Activated T-cell treated with anti-CD3 and anti-CD28 coated beads for 1 hour (primary cell): ENCODE data around the gene RAB39A.

Source experiments
- DNase-seq: peaks from one replicate; pipeline ENCODE4 v3.0.0-alpha.2; 2020; ENCODE audit warnings: low read depth

Gene RAB39A

GRCh38 chr11:107962181-107962580 lies 33.9 kb downstream of the RAB39A start:
- DNase-seq = no peak

DNA sequence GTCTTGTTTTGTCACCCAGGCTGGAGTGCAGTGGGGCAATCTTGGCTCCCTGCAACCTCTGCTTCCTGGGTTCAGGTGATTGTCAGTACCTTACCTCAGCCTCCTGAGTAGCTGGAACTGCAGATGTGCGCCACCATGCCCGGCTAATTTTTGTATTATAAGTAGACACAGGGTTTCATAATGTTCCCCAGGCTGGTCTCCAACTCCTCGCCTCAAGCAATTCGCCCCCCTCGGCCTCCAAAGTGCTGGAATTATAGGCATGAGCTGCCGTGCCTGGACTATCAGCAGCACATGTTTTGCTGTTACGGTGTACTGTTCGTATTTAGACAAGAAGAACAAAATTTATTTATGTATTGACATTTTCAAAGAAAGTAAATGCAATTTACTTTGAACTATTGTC lies 34.8 kb downstream of the RAB39A start:
- DNase-seq = no peak

GRCh38 chr11:107969219-107969618 lies 41.0 kb downstream of the RAB39A start:
- no peak for DNase-seq

- DNase-seq = no peak
Observed at GRCh38 chr11:107970049-107970448, 41.8 kb downstream of the RAB39A start.

GRCh38 chr11:107973641-107974040 lies 45.4 kb downstream of the RAB39A start:
- DNase-seq = no peak

GRCh38 chr11:107988397-107989158 lies 60.3 kb downstream of the RAB39A start:
- no peak for DNase-seq

- no peak for DNase-seq
Observed at GRCh38 chr11:107991868-107992414, 63.7 kb downstream of the RAB39A start.

DNA sequence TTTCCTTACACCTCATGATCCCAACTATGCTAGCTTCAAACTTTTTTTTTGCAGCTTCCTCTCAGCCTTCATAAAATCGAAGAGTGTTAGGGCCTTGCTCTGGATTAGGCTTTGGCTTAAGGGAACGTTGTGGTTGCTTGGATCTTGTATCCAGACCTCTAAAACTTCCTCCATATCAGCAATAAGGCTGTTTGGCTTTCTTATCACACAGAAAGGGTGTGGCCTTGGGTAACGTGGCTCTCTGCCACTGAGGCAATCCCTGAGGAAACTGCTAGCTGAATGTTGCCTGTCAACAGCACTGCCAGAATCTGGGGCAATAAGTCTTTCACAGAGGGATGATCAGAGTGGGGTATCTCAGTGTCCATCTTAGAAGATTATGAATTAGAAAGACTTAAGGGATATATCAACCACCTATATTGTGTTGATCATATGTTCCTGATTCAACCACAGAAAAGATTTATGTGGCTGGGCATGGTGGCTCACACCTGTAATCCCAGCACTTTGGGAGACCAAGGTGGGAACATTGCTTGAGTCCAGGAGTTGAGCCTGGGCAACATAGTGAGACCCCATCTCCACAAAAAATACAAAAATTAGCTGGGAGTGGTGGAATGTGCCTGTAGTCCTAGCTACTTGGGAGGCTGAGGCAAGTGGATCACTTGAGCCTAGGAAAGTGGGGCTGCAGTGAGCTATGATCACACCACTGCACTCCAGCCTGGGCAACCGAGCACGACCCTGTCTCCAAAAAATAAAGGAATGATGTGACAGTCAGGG lies 67.9 kb downstream of the RAB39A start:
- no peak for DNase-seq

- DNase-seq = no peak
Observed at GRCh38 chr11:107998761-107999160, 70.5 kb downstream of the RAB39A start.

- DNase-seq = peak; percentile 2
Observed at GRCh38 chr11:107999759-108000455, 71.7 kb downstream of the RAB39A start.

DNA sequence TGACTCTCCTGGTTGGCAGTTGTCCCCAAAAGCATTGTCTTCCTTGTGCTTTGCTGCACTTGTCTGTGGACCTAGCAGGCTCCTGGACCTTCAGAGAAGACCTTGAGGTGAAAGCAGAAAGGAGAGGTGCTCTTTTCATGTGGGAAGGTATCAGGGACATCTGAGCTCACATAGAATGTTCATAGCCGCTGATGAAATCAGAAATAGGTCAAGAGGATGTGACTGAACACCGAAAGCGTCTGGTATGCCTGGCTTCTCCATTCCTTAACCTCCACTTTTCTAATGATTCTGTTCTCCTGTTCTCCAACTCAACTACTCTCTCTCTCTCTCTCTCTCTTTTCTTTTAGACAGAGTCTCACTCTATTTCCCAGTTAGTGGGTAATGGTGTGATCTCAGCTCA lies 74.2 kb downstream of the RAB39A start:
- no peak for DNase-seq

- no peak for DNase-seq
Observed at GRCh38 chr11:108003623-108004022, 75.4 kb downstream of the RAB39A start.

DNA sequence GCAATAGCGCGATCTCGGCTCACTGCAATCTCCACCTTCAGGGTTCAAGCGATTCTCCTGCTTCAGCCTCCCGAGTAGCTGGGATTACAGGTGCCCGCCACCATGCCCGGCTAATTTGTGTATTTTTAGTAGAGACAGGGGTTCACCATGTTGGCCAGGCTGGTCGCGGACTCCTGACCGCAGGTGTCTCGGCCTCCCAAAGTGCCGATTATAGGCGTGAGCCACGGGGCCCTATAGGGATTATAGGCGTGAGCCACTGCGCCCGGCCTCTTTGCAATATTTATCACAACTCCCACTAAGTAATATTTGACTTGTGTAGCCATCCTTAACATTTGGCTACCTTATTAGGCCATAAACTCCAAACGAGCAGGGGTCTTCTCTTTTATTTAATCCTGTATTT lies 79.6 kb downstream of the RAB39A start:
- DNase-seq = no peak

- DNase-seq = peak; percentile 83
Observed at GRCh38 chr11:108008656-108009496, 80.6 kb downstream of the RAB39A start, which contains the start of gene CUL5. CUL5 (plus strand) TSS chr11:108008898; CDS start chr11:108009349, 451 bp downstream.

DNA sequence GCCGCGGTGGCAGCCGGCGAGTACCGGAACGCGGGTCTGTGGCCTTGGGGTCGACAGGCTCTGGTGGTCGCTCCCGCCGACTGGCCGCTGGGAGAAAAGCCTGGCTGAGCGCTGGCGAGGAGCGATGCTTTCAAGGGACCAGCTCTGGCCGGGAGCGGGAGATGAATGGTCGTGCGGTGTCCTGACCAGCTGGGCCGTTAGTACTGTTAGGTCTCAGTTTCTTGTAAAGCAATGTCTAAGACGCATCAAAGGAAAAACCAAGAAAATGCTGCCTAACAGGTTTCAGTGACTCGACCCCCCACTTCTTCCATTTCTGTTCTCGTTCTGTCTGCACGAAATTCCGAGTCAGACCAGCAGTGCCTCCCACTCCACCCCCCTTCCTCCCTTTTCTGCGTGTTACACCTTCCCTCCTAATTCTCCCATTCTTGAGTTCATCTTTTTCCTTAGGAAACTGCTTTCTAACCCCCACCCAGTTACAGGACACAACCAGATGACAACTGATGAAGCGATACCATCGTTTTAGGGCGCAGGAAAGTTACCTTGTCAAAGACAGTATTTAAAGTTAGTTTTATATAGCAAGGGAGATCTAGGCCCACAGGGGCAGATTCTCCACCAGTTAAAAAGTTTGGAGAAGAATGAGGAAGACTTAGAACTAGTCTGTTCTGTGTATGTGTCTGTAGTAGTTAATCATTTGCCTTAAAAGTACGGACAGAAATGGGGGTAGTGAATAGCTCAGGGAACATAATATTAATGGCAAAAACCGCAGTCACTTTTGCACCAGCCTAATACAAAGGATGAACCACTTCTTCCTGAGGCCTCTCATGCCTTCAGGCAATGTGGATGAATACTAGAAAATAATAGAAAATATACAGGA lies 81.5 kb downstream of the RAB39A start:
- DNase-seq = no peak

DNA sequence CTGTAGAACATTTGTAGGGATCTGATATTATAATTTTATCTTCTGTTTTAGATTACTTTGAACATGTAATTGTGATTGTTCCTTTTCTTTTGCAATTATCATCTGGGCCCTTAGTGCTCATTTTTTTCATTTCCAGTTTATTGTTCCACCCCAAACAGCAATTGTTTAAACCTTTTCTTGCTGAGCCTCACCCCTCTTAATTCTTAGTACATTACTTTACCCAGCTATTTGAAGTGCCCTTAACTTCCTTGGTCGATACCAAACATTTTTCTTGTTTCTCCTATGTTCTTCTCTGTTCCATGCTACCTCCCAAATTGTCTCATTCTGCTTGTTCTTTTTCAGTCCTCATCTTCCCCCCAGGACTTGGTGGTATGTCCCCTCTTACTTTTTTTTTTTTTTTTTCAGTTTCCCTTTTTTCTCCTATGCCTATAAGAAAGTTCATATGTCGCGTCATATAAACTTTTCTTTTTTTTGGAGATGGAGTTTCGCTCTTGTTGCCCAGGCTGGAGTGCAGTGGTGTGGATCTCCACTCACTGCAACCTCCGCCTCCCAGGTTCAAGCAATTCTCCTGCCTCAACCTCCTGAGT lies 84.0 kb downstream of the RAB39A start:
- no peak for DNase-seq
